H1 (cell line): ENCODE measurements around the gene ARHGEF3.

Source experiments
- CTCF ChIP-seq, 3 experiments: IDR thresholded peaks; 1 replicate in 2 of 3; 2 replicates in 1 of 3; pipeline versions ENCODE4 v1.5.1 to v1.6.1; 2011; ENCODE audit warnings: low read length in 3 of 3, mild to moderate bottlenecking in 3 of 3, inconsistent platforms in 2 of 3, low read depth in 1 of 3, moderate library complexity in 1 of 3; ENCODE audit not compliant: insufficient read depth in 1 of 3; ENCODE audit errors: control extremely low read depth in 1 of 3
- EZH2 ChIP-seq: fragments of 200-600 bp; sonication (generic); IDR thresholded peaks from 2 replicates; pipeline ENCODE4 v1.7.1; 2012; ENCODE audit warnings: low read depth, mild to moderate bottlenecking, moderate library complexity, low read length, inconsistent platforms; ENCODE audit not compliant: severe bottlenecking
- FOSL1 ChIP-seq: IDR thresholded peaks from 2 replicates; pipeline ENCODE4 v1.6.1; 2011; ENCODE audit warnings: mild to moderate bottlenecking, low read depth, low read length, moderate library complexity; ENCODE audit not compliant: insufficient read depth
- JUND ChIP-seq: IDR thresholded peaks from 2 replicates; pipeline ENCODE4 v1.6.1; 2011; ENCODE audit warnings: mild to moderate bottlenecking, improper control_type of control experiment, low read length
- MAX ChIP-seq: IDR thresholded peaks from 2 replicates; pipeline ENCODE4 v1.6.1; 2012; ENCODE audit warnings: inconsistent platforms
- POLR2AphosphoS5 ChIP-seq: IDR thresholded peaks from 2 replicates; pipeline ENCODE4 v1.6.1; 2011; ENCODE audit warnings: low read depth, low read length
- RFX5 ChIP-seq: IDR thresholded peaks from 2 replicates; pipeline ENCODE4 v1.6.1; 2011; ENCODE audit warnings: low read depth, low read length, improper control_type of control experiment, borderline replicate concordance
- SP1 ChIP-seq: IDR thresholded peaks from 2 replicates; pipeline ENCODE4 v1.6.1; 2011; ENCODE audit warnings: low read depth, low read length
- SP2 ChIP-seq: IDR thresholded peaks from 2 replicates; pipeline ENCODE4 v1.6.1; 2012; ENCODE audit warnings: mild to moderate bottlenecking, low read length, inconsistent platforms
- ZNF274 ChIP-seq: IDR thresholded peaks from 2 replicates; pipeline ENCODE4 v1.7.0; 2012; ENCODE audit warnings: low read length, borderline replicate concordance; ENCODE audit errors: extremely low read depth

GRCh38 chr3:56763233-56763632 lies 38.5 kb downstream of the ARHGEF3 start:
- TF ChIP-seq FOSL1 (no peak), MAX (no peak), CTCF (IDR thresholded peaks at IDR 0.05; ENCODE audit: control extremely low read depth in 1 of 3, insufficient read depth in 1 of 3, low read depth in 1 of 3, low read length in 3 of 3) (no peak), ZNF274 (no peak), SP2 (no peak), JUND (no peak), RFX5 (no peak), SP1 (no peak), EZH2 (no peak), POLR2AphosphoS5 (no peak)
